ENCODE measurements around the gene ACOT12. TPM values are rescaled to one million over a fixed set of nuclear protein-coding genes. Genes with fewer than 3 reads are reported as not detected.

The ACOT12 gene
- total RNA-seq, 2 donors from 2014 or later, result not detected

GRCh38 chr5:81422671-81423070 lies 28.7 kb upstream of the ACOT12 start:
- Histone ChIP-seq H3K4me1 (no peaks in the 10 kb centered on the region), H3K9me3 (no peaks in the 10 kb centered on the region), H3K36me3 (no peaks in the 10 kb centered on the region), H3K27ac (no peak overlapping the region), H3K9ac (ENCODE audit: low read depth in 2 of 2, low read length in 2 of 2) (no peak overlapping the region), H3K4me3 (no peak overlapping the region), H3K27me3 (no peaks in the 10 kb centered on the region)
- intact Hi-C loops (cut with DNase I), result loop anchor here (5.0 to 10.0 kb wide), 2 partner anchors 422 to 805 kb away; no protein-coding TSS in a partner anchor
- no peak for DNase-seq
- TF ChIP-seq CTCF (IDR thresholded peaks at IDR 0.05), result no peak

- no peak overlapping the region for H3K4me3 ChIP-seq
- H3K36me3 ChIP-seq, result no peaks in the 10 kb centered on the region
- no peak overlapping the region for H3K27ac ChIP-seq
- H3K27me3 ChIP-seq, result no peaks in the 10 kb centered on the region
- no peaks in the 10 kb centered on the region for H3K9me3 ChIP-seq
- no peak for TF ChIP-seq CTCF (IDR thresholded peaks at IDR 0.05)
- H3K9ac ChIP-seq (ENCODE audit: low read depth in 2 of 2, low read length in 2 of 2), result no peak overlapping the region
- H3K4me1 ChIP-seq, result no peaks in the 10 kb centered on the region
- intact Hi-C loops (cut with DNase I), result loop anchor here (5.0 to 10.0 kb wide), 2 partner anchors 425 to 807 kb away; no protein-coding TSS in a partner anchor
- no peak for DNase-seq
Observed at GRCh38 chr5:81420039-81420667, 26.2 kb upstream of the ACOT12 start.

GRCh38 chr5:81418606-81419005 lies 24.7 kb upstream of the ACOT12 start:
- no peaks in the 10 kb centered on the region for H3K27me3 ChIP-seq
- intact Hi-C loops (cut with DNase I), result no loop called here
- TF ChIP-seq CTCF (IDR thresholded peaks at IDR 0.05), result no peak
- H3K27ac ChIP-seq, result no peak overlapping the region
- no peak for DNase-seq
- H3K36me3 ChIP-seq, result no peaks in the 10 kb centered on the region
- H3K9me3 ChIP-seq, result no peaks in the 10 kb centered on the region
- H3K4me1 ChIP-seq, result no peaks in the 10 kb centered on the region
- no peak overlapping the region for H3K4me3 ChIP-seq
- no peak overlapping the region for H3K9ac ChIP-seq (ENCODE audit: low read depth in 2 of 2, low read length in 2 of 2)

- Histone ChIP-seq H3K4me1 (no peaks in the 10 kb centered on the region), H3K27me3 (no peaks in the 10 kb centered on the region), H3K9ac (ENCODE audit: low read depth in 2 of 2, low read length in 2 of 2) (no peak overlapping the region), H3K27ac (no peak overlapping the region), H3K36me3 (no peaks in the 10 kb centered on the region), H3K9me3 (no peaks in the 10 kb centered on the region), H3K4me3 (no peak overlapping the region)
- intact Hi-C loops (cut with DNase I), result no loop called here
- DNase-seq, result no peak
- no peak for TF ChIP-seq CTCF (IDR thresholded peaks at IDR 0.05)
Observed at GRCh38 chr5:81417052-81417451, 23.1 kb upstream of the ACOT12 start.

GRCh38 chr5:81409896-81410295 lies 16.0 kb upstream of the ACOT12 start:
- no peak for DNase-seq
- Histone ChIP-seq H3K27me3 (no peaks in the 10 kb centered on the region), H3K36me3 (no peaks in the 10 kb centered on the region), H3K4me3 (no peak overlapping the region), H3K9me3 (no peaks in the 10 kb centered on the region), H3K9ac (ENCODE audit: low read depth in 2 of 2, low read length in 2 of 2) (no peak overlapping the region), H3K27ac (no peak overlapping the region), H3K4me1 (no peaks in the 10 kb centered on the region)
- TF ChIP-seq CTCF (IDR thresholded peaks at IDR 0.05), result no peak
- intact Hi-C loops (cut with DNase I), result no loop called here
